Measurements from ENCODE around the gene RPL13A. TPM values are rescaled to one million over a fixed set of nuclear protein-coding genes. Genes with fewer than 3 reads are reported as not detected.

The RPL13A gene
- total and polyA plus RNA-seq, 9 of the 15 experiments (the other 6 are each of a cell fraction or from before 2014, with no cell fraction given), result 1,744 to 5,482 (median 2,949) TPM

GRCh38 chr19:49497047-49497788 lies 9.8 kb downstream of the RPL13A start (continued):
- TF ChIP-seq, protein P1, sequence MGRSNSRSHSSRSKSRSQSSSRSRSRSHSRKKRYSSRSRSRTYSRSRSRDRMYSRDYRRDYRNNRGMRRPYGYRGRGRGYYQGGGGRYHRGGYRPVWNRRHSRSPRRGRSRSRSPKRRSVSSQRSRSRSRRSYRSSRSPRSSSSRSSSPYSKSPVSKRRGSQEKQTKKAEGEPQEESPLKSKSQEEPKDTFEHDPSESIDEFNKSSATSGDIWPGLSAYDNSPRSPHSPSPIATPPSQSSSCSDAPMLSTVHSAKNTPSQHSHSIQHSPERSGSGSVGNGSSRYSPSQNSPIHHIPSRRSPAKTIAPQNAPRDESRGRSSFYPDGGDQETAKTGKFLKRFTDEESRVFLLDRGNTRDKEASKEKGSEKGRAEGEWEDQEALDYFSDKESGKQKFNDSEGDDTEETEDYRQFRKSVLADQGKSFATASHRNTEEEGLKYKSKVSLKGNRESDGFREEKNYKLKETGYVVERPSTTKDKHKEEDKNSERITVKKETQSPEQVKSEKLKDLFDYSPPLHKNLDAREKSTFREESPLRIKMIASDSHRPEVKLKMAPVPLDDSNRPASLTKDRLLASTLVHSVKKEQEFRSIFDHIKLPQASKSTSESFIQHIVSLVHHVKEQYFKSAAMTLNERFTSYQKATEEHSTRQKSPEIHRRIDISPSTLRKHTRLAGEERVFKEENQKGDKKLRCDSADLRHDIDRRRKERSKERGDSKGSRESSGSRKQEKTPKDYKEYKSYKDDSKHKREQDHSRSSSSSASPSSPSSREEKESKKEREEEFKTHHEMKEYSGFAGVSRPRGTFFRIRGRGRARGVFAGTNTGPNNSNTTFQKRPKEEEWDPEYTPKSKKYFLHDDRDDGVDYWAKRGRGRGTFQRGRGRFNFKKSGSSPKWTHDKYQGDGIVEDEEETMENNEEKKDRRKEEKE (IDR thresholded peaks at IDR 0.05; ENCODE audit: borderline replicate concordance in 1 of 2, control insufficient read depth in 1 of 2, low read depth in 2 of 2, low read length in 1 of 2), result no peak
- TF ChIP-seq, protein P2, sequence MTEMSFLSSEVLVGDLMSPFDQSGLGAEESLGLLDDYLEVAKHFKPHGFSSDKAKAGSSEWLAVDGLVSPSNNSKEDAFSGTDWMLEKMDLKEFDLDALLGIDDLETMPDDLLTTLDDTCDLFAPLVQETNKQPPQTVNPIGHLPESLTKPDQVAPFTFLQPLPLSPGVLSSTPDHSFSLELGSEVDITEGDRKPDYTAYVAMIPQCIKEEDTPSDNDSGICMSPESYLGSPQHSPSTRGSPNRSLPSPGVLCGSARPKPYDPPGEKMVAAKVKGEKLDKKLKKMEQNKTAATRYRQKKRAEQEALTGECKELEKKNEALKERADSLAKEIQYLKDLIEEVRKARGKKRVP (CRISPR knock-in tag; IDR thresholded peaks at IDR 0.05), result no peak
- no peak for TF ChIP-seq RFX7 (CRISPR knock-in tag; IDR thresholded peaks at IDR 0.05)
- no peak for TF ChIP-seq HINFP (tag; conservative IDR thresholded peaks at IDR 0.05; ENCODE audit: low read depth)
- TF ChIP-seq NCOR1 (IDR thresholded peaks at IDR 0.05), result no peak
- TF ChIP-seq BCL6 (CRISPR knock-in tag; IDR thresholded peaks at IDR 0.05), result no peak
- TF ChIP-seq, protein P3, sequence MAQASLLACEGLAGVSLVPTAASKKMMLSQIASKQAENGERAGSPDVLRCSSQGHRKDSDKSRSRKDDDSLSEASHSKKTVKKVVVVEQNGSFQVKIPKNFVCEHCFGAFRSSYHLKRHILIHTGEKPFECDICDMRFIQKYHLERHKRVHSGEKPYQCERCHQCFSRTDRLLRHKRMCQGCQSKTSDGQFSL (CRISPR knock-in tag; IDR thresholded peaks at IDR 0.05), result no peak
- TF ChIP-seq, protein P3 (tag; IDR thresholded peaks at IDR 0.05), result no peak
- TF ChIP-seq MNT (conservative IDR thresholded peaks at IDR 0.05), result peak; percentile 92 to 95
- no peak for TF ChIP-seq HOXB6 (CRISPR knock-in tag; IDR thresholded peaks at IDR 0.05; ENCODE audit: borderline replicate concordance)
- no peak for TF ChIP-seq GTF2E2 (tag; IDR thresholded peaks at IDR 0.05)
- TF ChIP-seq TARDBP (IDR thresholded peaks at IDR 0.05), result 0 out of 2 replicates have a peak, but pooled peaks have one; percentile 23
- no peak for TF ChIP-seq FOXA3 (CRISPR knock-in tag; conservative IDR thresholded peaks at IDR 0.05 in 1 of 2, IDR thresholded peaks at IDR 0.05 in 1 of 2)
- no peak for TF ChIP-seq MLLT1 (IDR thresholded peaks at IDR 0.05)
- TF ChIP-seq HNRNPL (IDR thresholded peaks at IDR 0.05; ENCODE audit: low read depth, low read length), result peak; percentile 31; the same call in 1 of the 2 replicates
- TF ChIP-seq E2F3 (CRISPR knock-in tag; IDR thresholded peaks at IDR 0.05), result no peak
- no peak for TF ChIP-seq FOSL1 (tag; conservative IDR thresholded peaks at IDR 0.05)
